IgD-negative memory B cell (primary cell): ENCODE data around the gene GRM1. TPM values are rescaled to one million over a fixed set of nuclear protein-coding genes. Genes with fewer than 3 reads are reported as not detected.
A peak's percentile ranks its signal among the peaks of the same experiment; 100 is the strongest.

Experiments
- H3K27ac Mint-ChIP-seq, 3 donors: one replicate each; pipeline ENCODE4 v1.8.0; 2020 to 2022; ENCODE audit warnings: mild to moderate bottlenecking in 3 of 3, mixed read lengths in 3 of 3, moderate library complexity in 1 of 3
- H3K27me3 Mint-ChIP-seq: one replicate; pipeline ENCODE4 v1.8.0; 2021; ENCODE audit warnings: mixed read lengths
- H3K36me3 Mint-ChIP-seq: one replicate; pipeline ENCODE4 v1.8.0; 2020; ENCODE audit warnings: mild to moderate bottlenecking, mixed read lengths
- H3K4me1 Mint-ChIP-seq, 3 donors: one replicate each; pipeline ENCODE4 v1.8.0; 2020 to 2022; ENCODE audit warnings: mixed read lengths in 3 of 3, mild to moderate bottlenecking in 1 of 3
- H3K4me3 Mint-ChIP-seq, 4 donors: one replicate each; pipeline ENCODE4 v1.8.0; 2020 to 2022; ENCODE audit warnings: mild to moderate bottlenecking in 4 of 4, mixed read lengths in 4 of 4, moderate library complexity in 3 of 4
- H3K9me3 Mint-ChIP-seq, 3 donors: one replicate each; pipeline ENCODE4 v1.8.0; 2020 to 2021; ENCODE audit warnings: mixed read lengths in 3 of 3, mild to moderate bottlenecking in 1 of 3
- polyA plus RNA-seq: library from polyadenylated mRNA; unstranded; fragments of 300-500 nt; fragmentation: Illumina TruSeq; gene quantifications from one replicate; pipeline ENCODE4 v1.2.3, GENCODE V29; 2021

Gene GRM1
- polyA plus RNA-seq, 1 donor from 2014 or later = not detected

- Mint-ChIP-seq H3K27ac (no peak overlapping the region), H3K27me3 (peaks cover 2% of the 10 kb centered on the region), H3K4me3 (no peak overlapping the region), H3K9me3 (no peaks in the 10 kb centered on the region), H3K36me3 (no peaks in the 10 kb centered on the region), H3K4me1 (no peaks in the 10 kb centered on the region)
Observed at GRCh38 chr6:146420255-146420654, 391.4 kb downstream of the GRM1 start.

DNA sequence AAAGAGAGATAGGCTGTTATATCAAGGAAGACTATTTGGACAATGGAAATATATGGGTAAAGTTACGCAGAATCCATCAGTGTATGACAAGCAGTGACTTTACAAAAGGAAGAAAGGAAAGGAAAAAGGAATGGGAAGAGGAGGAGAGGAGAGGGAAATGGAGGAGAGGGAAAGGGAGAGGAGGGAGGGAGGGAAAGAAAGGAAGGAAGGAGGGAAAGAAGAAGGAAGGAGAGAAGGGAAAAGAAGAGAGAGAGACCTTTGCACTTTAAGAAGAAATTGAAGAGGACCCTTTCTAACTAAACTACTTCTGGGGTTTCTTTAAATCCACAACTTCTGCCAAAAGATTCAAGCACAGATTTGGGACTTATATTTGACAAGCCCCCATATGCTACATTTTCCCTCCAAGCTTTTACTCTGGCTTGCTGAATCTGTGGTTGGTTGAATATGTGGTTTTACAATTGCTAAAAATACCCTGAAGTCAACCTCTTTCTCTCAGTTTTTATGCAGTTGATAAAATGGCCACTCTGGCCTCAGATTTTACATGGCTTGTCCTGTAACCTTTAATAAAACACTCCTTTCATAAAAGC, 394.0 kb downstream of the GRM1 start:
- Mint-ChIP-seq H3K9me3 (peaks cover 0 to 3% (median 0%) of the 10 kb centered on the region in 3 donors), H3K36me3 (no peaks in the 10 kb centered on the region), H3K27me3 (peaks cover 2% of the 10 kb centered on the region), H3K4me3 (no peak overlapping the region), H3K4me1 (no peaks in the 10 kb centered on the region), H3K27ac (no peak overlapping the region)

DNA sequence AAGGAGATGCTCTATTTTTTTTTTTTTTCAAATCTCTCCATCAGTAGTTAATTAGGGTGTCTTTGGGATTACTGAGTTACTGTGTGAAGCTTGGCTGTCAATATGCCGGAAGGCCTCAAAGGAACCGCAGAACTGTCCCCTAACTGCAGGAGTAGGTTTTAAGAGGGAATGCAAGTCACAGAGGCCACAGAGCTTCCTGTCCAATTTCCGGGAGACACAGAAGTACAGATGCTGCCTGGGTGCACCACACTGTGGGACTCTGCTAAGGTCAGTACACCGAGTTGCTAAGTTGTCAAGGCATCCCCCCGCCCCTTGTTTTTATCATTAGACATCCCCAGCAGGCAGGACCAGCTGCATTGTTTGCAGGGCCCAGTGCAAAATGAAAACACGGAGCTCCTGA, 394.6 kb downstream of the GRM1 start:
- Mint-ChIP-seq H3K4me3 (no peak overlapping the region), H3K9me3 (peaks cover 0 to 3% (median 0%) of the 10 kb centered on the region in 3 donors), H3K4me1 (no peaks in the 10 kb centered on the region), H3K27me3 (peaks cover 2% of the 10 kb centered on the region), H3K27ac (no peak overlapping the region), H3K36me3 (no peaks in the 10 kb centered on the region)

GRCh38 chr6:146426516-146426915, 397.7 kb downstream of the GRM1 start:
- H3K36me3 Mint-ChIP-seq = no peaks in the 10 kb centered on the region
- peaks cover 0 to 3% (median 0%) of the 10 kb centered on the region in 3 donors for H3K9me3 Mint-ChIP-seq
- peaks cover 2% of the 10 kb centered on the region for H3K27me3 Mint-ChIP-seq
- no peaks in the 10 kb centered on the region for H3K4me1 Mint-ChIP-seq
- peak overlapping the region in 1 of 3 donors; percentile 81 for H3K27ac Mint-ChIP-seq
- no peak overlapping the region for H3K4me3 Mint-ChIP-seq

DNA sequence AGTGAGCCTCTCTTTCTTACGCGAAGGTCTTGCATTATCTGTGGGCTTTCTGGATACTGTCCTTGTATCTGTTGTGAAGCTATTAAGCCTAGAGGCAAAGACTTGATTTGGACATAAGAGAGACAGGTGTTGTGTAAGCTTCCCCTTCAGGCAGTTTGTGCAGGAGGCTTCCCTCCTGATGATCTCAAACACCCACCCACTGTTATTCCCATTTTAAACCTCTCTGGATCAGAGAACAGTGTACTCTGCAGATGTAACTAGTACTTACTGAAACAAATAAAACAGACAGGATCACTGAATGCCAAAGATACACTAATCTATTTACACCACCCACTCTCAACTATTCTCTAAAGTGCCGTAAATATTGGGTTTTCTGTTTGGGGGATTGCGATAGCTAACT, 401.0 kb downstream of the GRM1 start:
- Mint-ChIP-seq H3K9me3 (peaks cover 0 to 3% (median 0%) of the 10 kb centered on the region in 3 donors), H3K27ac (no peak overlapping the region), H3K36me3 (no peaks in the 10 kb centered on the region), H3K4me1 (no peaks in the 10 kb centered on the region), H3K27me3 (peaks cover 4% of the 10 kb centered on the region), H3K4me3 (no peak overlapping the region)

DNA sequence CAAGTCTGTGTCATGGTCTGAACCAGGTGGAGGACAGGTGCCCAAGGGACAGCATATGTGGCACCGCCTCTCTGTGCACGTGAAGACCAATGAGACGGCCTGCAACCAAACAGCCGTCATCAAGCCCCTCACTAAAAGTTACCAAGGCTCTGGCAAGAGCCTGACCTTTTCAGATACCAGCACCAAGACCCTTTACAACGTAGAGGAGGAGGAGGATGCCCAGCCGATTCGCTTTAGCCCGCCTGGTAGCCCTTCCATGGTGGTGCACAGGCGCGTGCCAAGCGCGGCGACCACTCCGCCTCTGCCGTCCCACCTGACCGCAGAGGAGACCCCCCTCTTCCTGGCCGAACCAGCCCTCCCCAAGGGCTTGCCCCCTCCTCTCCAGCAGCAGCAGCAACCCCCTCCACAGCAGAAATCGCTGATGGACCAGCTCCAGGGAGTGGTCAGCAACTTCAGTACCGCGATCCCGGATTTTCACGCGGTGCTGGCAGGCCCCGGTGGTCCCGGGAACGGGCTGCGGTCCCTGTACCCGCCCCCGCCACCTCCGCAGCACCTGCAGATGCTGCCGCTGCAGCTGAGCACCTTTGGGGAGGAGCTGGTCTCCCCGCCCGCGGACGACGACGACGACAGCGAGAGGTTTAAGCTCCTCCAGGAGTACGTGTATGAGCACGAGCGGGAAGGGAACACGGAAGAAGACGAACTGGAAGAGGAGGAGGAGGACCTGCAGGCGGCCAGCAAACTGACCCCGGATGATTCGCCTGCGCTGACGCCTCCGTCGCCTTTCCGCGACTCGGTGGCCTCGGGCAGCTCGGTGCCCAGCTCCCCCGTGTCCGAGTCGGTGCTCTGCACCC, 405.2 kb downstream of the GRM1 start:
- Mint-ChIP-seq H3K4me3 (no peak overlapping the region), H3K4me1 (no peaks in the 10 kb centered on the region), H3K9me3 (no peaks in the 10 kb centered on the region), H3K27ac (no peak overlapping the region), H3K36me3 (no peaks in the 10 kb centered on the region), H3K27me3 (peaks cover 12% of the 10 kb centered on the region)

DNA sequence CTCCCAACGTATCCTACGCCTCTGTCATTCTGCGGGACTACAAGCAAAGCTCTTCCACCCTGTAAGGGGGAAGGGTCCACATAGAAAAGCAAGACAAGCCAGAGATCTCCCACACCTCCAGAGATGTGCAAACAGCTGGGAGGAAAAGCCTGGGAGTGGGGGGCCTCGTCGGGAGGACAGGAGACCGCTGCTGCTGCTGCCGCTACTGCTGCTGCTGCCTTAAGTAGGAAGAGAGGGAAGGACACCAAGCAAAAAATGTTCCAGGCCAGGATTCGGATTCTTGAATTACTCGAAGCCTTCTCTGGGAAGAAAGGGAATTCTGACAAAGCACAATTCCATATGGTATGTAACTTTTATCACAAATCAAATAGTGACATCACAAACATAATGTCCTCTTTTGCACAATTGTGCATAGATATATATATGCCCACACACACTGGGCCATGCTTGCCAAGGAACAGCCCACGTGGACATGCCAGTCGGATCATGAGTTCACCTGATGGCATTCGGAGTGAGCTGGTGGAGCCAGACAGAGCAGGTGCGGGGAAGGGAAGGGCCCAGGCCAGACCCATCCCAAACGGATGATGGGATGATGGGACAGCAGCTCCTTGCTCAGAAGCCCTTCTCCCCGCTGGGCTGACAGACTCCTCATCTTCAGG, 406.0 kb downstream of the GRM1 start:
- Mint-ChIP-seq H3K27ac (no peak overlapping the region), H3K4me1 (no peaks in the 10 kb centered on the region), H3K27me3 (peaks cover 12% of the 10 kb centered on the region), H3K36me3 (no peaks in the 10 kb centered on the region), H3K4me3 (no peak overlapping the region), H3K9me3 (no peaks in the 10 kb centered on the region)

- Mint-ChIP-seq H3K27me3 (peaks cover 4% of the 10 kb centered on the region), H3K4me3 (no peak overlapping the region), H3K4me1 (no peaks in the 10 kb centered on the region), H3K27ac (no peak overlapping the region), H3K36me3 (no peaks in the 10 kb centered on the region), H3K9me3 (peaks cover 0 to 5% (median 0%) of the 10 kb centered on the region in 3 donors)
Observed at GRCh38 chr6:146441907-146442306, 413.0 kb downstream of the GRM1 start.

DNA sequence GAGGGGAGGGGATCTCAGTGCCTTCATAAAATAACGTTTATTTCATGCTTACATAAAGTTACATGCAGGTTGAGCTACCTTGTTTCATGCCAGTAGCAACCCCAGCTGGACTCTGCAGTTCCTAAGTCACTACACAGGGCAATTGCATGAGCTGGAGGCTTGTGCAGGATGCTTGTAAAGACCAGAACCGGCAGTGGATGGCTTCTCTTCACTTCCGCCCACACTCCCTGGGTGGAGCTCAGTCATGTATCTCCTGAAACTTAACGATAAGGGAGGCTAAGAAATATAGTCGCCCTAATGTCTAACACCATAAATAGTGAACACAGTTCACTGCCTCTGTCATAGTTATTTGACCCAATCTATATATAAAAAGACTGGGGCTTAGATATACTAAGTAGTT, 415.3 kb downstream of the GRM1 start:
- Mint-ChIP-seq H3K36me3 (no peaks in the 10 kb centered on the region), H3K27ac (no peak overlapping the region)

DNA sequence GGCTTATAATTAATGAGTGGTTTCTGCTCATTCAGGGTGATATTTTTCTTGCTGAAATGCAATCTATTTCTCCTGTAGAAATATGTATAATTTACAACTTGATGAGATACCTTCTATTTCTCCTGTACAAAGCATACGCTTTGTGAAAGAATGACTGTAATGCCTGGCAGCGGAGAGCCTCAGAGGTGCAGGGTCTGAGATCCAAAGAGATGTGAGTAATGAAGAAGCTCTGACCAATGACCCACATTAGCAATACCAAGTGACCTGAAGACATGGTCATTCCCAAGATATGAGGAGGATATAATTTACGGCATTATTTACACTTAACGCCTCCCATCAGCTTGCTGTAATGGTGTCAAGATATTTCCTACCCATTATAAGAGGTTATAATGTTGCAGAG, 416.4 kb downstream of the GRM1 start:
- Mint-ChIP-seq H3K27ac (no peak overlapping the region), H3K9me3 (peaks cover 0 to 5% (median 0%) of the 10 kb centered on the region in 3 donors), H3K4me1 (no peaks in the 10 kb centered on the region), H3K27me3 (no peaks in the 10 kb centered on the region), H3K4me3 (no peak overlapping the region), H3K36me3 (no peaks in the 10 kb centered on the region)

More for the DNA sequence above, 415.3 kb downstream of the GRM1 start:
- Mint-ChIP-seq H3K9me3 (peaks cover 0 to 5% (median 0%) of the 10 kb centered on the region in 3 donors), H3K27me3 (no peaks in the 10 kb centered on the region), H3K4me3 (no peak overlapping the region), H3K4me1 (no peaks in the 10 kb centered on the region)

DNA sequence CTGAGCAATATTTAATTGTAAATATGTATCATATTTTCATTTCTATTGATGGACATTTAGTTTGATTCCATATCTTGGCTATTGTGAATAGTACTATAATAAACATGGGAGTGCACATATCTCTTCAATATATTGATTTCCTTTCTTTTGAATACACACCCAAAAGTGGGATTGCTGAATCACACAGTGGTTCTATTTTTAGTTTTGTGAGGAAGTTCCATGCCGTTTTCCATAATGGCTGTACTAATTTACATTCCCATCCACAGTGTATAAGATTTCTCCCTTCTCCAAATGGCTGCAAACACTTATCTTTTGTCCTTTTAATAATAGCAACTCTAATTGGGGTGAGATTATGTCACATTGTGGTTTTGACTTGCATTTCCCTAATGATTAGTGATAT, 428.0 kb downstream of the GRM1 start:
- no peaks in the 10 kb centered on the region for H3K27me3 Mint-ChIP-seq
- peaks cover 5 to 37% (median 21%) of the 10 kb centered on the region in 3 donors for H3K9me3 Mint-ChIP-seq
- H3K36me3 Mint-ChIP-seq = peaks cover 3% of the 10 kb centered on the region
- H3K27ac Mint-ChIP-seq = no peak overlapping the region
- H3K4me3 Mint-ChIP-seq = no peak overlapping the region
- no peaks in the 10 kb centered on the region for H3K4me1 Mint-ChIP-seq

DNA sequence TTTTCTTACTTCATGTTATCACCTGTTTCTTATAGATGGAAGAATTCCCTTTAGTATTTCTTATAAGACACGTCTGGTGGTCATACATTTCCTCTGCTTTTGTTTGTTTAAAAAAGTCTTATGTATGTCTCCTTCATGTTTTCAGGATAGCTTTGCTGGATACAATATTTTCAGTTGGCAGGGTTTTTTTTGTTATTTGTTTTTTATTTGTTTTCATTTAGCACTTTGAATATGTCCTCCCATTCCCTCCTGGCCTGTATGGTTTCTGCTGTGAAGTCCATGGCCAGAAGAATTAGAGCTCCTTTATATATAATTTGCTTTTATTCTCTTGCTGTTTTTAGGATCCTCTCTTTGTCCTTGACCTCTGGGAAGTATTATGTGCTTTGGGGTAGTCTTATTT, 432.1 kb downstream of the GRM1 start:
- Mint-ChIP-seq H3K4me3 (no peak overlapping the region), H3K27me3 (no peaks in the 10 kb centered on the region), H3K4me1 (no peaks in the 10 kb centered on the region), H3K27ac (no peak overlapping the region), H3K9me3 (peaks cover 5 to 37% (median 15%) of the 10 kb centered on the region in 3 donors), H3K36me3 (peaks cover 3% of the 10 kb centered on the region)

- Mint-ChIP-seq H3K4me1 (no peaks in the 10 kb centered on the region), H3K9me3 (no peaks in the 10 kb centered on the region), H3K4me3 (no peak overlapping the region), H3K27me3 (no peaks in the 10 kb centered on the region), H3K36me3 (no peaks in the 10 kb centered on the region), H3K27ac (no peak overlapping the region)
Observed at GRCh38 chr6:146470091-146470770, 441.4 kb downstream of the GRM1 start.

DNA sequence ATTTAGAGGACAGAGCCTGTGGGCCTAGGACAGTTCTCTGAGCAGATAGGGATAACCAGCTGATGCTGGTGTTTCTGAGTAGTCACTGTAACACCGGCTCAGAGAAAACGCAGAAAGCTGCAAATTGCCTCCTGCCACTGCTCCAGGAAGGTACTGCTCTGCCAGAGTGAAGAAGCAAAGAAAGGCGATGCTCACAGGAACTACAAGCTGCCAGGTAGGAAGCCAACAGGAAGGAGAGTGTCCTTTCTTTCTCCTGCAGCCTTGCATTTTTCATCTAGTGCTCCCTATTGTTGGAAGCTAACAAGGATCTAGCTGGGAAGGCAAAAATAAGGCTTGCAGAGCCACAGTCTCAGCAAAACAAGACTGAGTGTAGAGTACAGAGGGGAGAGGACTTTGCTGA, 444.1 kb downstream of the GRM1 start:
- Mint-ChIP-seq H3K4me3 (no peak overlapping the region), H3K27ac (no peak overlapping the region), H3K9me3 (peaks cover 0 to 6% (median 3%) of the 10 kb centered on the region in 3 donors), H3K27me3 (no peaks in the 10 kb centered on the region), H3K36me3 (no peaks in the 10 kb centered on the region), H3K4me1 (no peaks in the 10 kb centered on the region)

DNA sequence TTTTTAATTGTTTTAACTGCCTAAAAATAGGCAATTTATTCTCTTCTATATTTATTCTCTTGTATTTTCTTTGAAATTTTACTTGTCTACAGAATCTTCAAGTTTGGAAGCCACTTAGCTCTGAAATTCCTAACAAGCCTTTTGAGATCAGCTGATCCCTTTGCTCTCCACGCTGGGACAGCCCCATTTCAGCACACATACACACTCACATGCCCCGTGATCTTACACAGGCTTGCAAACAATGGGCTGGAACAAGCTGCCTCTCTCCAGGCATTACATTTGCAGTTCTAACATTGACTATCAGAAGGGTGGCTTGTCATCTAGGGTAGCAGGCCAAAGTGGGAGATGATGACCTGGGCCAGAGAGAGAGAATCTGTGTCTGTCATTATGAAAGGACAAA, 452.7 kb downstream of the GRM1 start:
- no peak overlapping the region for H3K4me3 Mint-ChIP-seq
- no peaks in the 10 kb centered on the region for H3K36me3 Mint-ChIP-seq
- H3K4me1 Mint-ChIP-seq = no peaks in the 10 kb centered on the region
- no peaks in the 10 kb centered on the region for H3K27me3 Mint-ChIP-seq
- no peak overlapping the region for H3K27ac Mint-ChIP-seq
- peaks cover 0 to 13% (median 5%) of the 10 kb centered on the region in 3 donors for H3K9me3 Mint-ChIP-seq
